ENCODE measurements around the gene TM7SF3. TPM values are rescaled to one million over a fixed set of nuclear protein-coding genes. Genes with fewer than 3 reads are reported as not detected.
A peak's percentile ranks its signal among the peaks of the same experiment; 100 is the strongest.

TM7SF3 gene
- total RNA-seq, 3 donors from 2014 or later (not counting 1 experiment from before 2014, with no cell fraction given): 32.1 to 48.4 (median 42.6) TPM

GRCh38 chr12:27003421-27004381 is 10.5 kb downstream of the TM7SF3 start:
- H3K27me3 ChIP-seq (ENCODE audit: control insufficient read depth, insufficient read depth, low read length): no peaks in the 10 kb centered on the region
- WGBS (ENCODE audit: insufficient coverage): 94% methylated on average over 6 of the region's 6 CpGs
- Mint-ChIP-seq H3K27ac (peak overlapping the region in 1 of 2 donors; percentile 38), H3K9me3 (no peaks in the 10 kb centered on the region), H3K4me3 (no peak overlapping the region), H3K36me3 (no peaks in the 10 kb centered on the region), H3K27me3 (ENCODE audit: low read depth in 2 of 2) (no peaks in the 10 kb centered on the region), H3K4me1 (peaks cover 41 to 46% of the 10 kb centered on the region in 2 donors)
- TF ChIP-seq, protein P1, sequence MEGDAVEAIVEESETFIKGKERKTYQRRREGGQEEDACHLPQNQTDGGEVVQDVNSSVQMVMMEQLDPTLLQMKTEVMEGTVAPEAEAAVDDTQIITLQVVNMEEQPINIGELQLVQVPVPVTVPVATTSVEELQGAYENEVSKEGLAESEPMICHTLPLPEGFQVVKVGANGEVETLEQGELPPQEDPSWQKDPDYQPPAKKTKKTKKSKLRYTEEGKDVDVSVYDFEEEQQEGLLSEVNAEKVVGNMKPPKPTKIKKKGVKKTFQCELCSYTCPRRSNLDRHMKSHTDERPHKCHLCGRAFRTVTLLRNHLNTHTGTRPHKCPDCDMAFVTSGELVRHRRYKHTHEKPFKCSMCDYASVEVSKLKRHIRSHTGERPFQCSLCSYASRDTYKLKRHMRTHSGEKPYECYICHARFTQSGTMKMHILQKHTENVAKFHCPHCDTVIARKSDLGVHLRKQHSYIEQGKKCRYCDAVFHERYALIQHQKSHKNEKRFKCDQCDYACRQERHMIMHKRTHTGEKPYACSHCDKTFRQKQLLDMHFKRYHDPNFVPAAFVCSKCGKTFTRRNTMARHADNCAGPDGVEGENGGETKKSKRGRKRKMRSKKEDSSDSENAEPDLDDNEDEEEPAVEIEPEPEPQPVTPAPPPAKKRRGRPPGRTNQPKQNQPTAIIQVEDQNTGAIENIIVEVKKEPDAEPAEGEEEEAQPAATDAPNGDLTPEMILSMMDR (IDR thresholded peaks at IDR 0.05): no peak
- no peaks in the 10 kb centered on the region for H3K4me1 ChIP-seq (ENCODE audit: control insufficient read depth, insufficient read depth, low read length)
- no peak overlapping the region for H3K4me3 ChIP-seq (ENCODE audit: low read length)
- no peaks in the 10 kb centered on the region for H3K9me3 ChIP-seq (ENCODE audit: control insufficient read depth, insufficient read depth, low read length)
- H3K36me3 ChIP-seq (ENCODE audit: control insufficient read depth, insufficient read depth, low read length): peaks cover 4% of the 10 kb centered on the region
- DNase-seq (no peak), ATAC-seq (no peak)
- no peak overlapping the region for H3K27ac ChIP-seq (ENCODE audit: low read length)
- intact Hi-C loops (cut with micrococcal nuclease): no loop called here

GRCh38 chr12:27002141-27002540 is 12.0 kb downstream of the TM7SF3 start:
- H3K4me3 ChIP-seq (ENCODE audit: low read length): no peak overlapping the region
- H3K36me3 ChIP-seq (ENCODE audit: control insufficient read depth, insufficient read depth, low read length): peaks cover 10% of the 10 kb centered on the region
- WGBS (ENCODE audit: insufficient coverage): 100% methylated on average over 1 of the region's 5 CpGs
- H3K9me3 Mint-ChIP-seq: no peaks in the 10 kb centered on the region
- H3K4me1 ChIP-seq (ENCODE audit: control insufficient read depth, insufficient read depth, low read length): peaks cover 6% of the 10 kb centered on the region
- H3K36me3 Mint-ChIP-seq: no peaks in the 10 kb centered on the region
- peaks cover 45 to 49% of the 10 kb centered on the region in 2 donors for H3K4me1 Mint-ChIP-seq
- H3K27me3 ChIP-seq (ENCODE audit: control insufficient read depth, insufficient read depth, low read length): no peaks in the 10 kb centered on the region
- ATAC-seq: no peak
- TF ChIP-seq, protein P1 (IDR thresholded peaks at IDR 0.05): no peak
- peak overlapping the region in 1 of 2 donors; percentile 5 for H3K27ac Mint-ChIP-seq
- intact Hi-C loops (cut with micrococcal nuclease): no loop called here
- H3K4me3 Mint-ChIP-seq: no peak overlapping the region
- no peak overlapping the region for H3K27ac ChIP-seq (ENCODE audit: low read length)
- no peak for DNase-seq
- no peaks in the 10 kb centered on the region for H3K27me3 Mint-ChIP-seq (ENCODE audit: low read depth in 2 of 2)
- no peaks in the 10 kb centered on the region for H3K9me3 ChIP-seq (ENCODE audit: control insufficient read depth, insufficient read depth, low read length)

DNA sequence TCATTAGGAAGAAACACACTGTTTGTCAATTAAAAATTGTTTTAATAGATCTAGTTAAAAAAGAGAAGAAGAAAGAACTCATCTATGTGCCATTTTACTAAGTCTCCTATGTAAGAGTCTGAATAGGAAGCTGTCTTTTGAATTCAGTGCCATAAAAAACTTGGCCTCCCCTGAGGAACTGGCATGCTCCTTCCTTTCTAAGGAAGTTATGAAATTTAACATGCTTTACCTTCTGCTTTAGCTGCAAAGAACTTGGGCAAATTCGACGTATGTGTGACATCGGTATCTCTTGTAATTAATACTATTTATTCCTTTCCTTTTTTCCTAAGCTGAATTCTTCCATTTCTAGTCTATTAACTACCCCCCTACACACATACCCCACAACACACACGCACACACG is 12.5 kb downstream of the TM7SF3 start:
- no peak overlapping the region for H3K4me3 Mint-ChIP-seq
- Histone ChIP-seq H3K36me3 (ENCODE audit: control insufficient read depth, insufficient read depth, low read length) (peaks cover 11% of the 10 kb centered on the region), H3K9me3 (ENCODE audit: control insufficient read depth, insufficient read depth, low read length) (no peaks in the 10 kb centered on the region), H3K4me3 (ENCODE audit: low read length) (no peak overlapping the region), H3K4me1 (ENCODE audit: control insufficient read depth, insufficient read depth, low read length) (peaks cover 6% of the 10 kb centered on the region), H3K27ac (ENCODE audit: low read length) (no peak overlapping the region), H3K27me3 (ENCODE audit: control insufficient read depth, insufficient read depth, low read length) (no peaks in the 10 kb centered on the region)
- TF ChIP-seq, protein P1 (IDR thresholded peaks at IDR 0.05): no peak
- no peaks in the 10 kb centered on the region for H3K27me3 Mint-ChIP-seq (ENCODE audit: low read depth in 2 of 2)
- WGBS (ENCODE audit: insufficient coverage): 79% methylated on average over 3 of the region's 5 CpGs
- peak overlapping the region in 1 of 2 donors; percentile 5 for H3K27ac Mint-ChIP-seq
- intact Hi-C loops (cut with micrococcal nuclease): no loop called here
- peaks cover 46 to 49% of the 10 kb centered on the region in 2 donors for H3K4me1 Mint-ChIP-seq
- ATAC-seq: no peak
- no peaks in the 10 kb centered on the region for H3K36me3 Mint-ChIP-seq
- no peak for DNase-seq
- H3K9me3 Mint-ChIP-seq: no peaks in the 10 kb centered on the region

Measured in natural killer cell (primary cell).